ENCODE results near the gene COQ3.

The COQ3 gene

DNA sequence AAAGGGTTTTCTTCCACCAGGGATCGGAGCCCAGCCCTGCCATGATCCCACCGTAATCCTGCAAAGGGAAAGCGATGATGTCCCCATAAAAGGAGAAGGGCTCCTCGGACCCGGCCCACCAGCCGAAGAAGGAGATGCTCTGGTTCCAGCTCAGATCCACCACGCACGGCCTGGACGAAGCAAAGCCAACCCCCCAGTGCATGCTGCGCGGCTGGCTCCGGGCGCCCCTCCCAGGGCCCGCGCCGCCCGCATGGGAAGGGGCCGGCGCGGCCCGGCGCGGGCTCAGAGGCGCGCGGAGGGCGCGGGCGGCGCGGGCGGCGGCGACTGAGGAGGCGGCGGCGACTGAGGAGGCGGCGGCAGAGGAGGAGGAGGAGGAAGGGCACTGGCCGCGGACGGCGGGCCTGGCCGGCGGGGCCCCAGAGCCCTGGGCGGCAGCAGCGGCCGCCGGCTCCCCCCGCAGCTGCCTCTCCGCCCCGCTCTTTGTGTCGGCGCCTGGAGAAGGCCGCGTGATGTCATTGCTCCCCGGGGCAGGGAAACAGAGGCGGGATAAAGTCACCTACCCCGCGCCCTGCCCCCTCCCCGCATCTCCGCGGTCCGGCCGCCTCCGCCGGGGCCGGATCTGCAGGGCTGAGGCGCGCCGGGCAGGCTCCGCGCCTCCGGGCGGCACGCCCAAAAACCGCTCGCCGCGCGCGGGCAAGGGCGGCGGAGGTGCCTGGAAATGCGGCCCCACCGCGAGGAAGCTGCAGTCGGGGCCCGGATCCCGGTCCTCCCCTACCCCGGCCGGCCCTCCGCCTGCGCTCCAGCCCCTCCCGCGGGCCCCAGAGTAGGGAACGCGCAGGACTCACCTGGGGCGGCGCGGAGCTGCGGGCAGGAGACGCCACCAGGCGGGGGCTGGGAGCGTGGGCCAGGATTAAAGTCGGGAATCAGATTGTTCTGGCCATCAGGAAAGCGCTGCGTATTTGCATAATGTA lies 44.5 kb downstream of the COQ3 start, which contains the start of gene FAXC:
TSS of gene FAXC (minus strand) at position 504 of the 971 bp plus-strand sequence. CDS start at position 202, 302 bp downstream.
- DNase-seq (ENCODE audit: low spot score), result peak; percentile 52
- in situ Hi-C loops (cut with MboI; ENCODE audit: low sequenced_read_pairs, unreplicated experiment), result loop anchor here (25.0 kb wide), 1 partner anchor 388 kb away; no protein-coding TSS in a partner anchor
- TF ChIP-seq, protein P1, sequence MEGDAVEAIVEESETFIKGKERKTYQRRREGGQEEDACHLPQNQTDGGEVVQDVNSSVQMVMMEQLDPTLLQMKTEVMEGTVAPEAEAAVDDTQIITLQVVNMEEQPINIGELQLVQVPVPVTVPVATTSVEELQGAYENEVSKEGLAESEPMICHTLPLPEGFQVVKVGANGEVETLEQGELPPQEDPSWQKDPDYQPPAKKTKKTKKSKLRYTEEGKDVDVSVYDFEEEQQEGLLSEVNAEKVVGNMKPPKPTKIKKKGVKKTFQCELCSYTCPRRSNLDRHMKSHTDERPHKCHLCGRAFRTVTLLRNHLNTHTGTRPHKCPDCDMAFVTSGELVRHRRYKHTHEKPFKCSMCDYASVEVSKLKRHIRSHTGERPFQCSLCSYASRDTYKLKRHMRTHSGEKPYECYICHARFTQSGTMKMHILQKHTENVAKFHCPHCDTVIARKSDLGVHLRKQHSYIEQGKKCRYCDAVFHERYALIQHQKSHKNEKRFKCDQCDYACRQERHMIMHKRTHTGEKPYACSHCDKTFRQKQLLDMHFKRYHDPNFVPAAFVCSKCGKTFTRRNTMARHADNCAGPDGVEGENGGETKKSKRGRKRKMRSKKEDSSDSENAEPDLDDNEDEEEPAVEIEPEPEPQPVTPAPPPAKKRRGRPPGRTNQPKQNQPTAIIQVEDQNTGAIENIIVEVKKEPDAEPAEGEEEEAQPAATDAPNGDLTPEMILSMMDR (IDR thresholded peaks at IDR 0.05; ENCODE audit: borderline replicate concordance, control extremely low read depth, extremely low read depth, insufficient read depth, missing control alignments), result no peak

DNA sequence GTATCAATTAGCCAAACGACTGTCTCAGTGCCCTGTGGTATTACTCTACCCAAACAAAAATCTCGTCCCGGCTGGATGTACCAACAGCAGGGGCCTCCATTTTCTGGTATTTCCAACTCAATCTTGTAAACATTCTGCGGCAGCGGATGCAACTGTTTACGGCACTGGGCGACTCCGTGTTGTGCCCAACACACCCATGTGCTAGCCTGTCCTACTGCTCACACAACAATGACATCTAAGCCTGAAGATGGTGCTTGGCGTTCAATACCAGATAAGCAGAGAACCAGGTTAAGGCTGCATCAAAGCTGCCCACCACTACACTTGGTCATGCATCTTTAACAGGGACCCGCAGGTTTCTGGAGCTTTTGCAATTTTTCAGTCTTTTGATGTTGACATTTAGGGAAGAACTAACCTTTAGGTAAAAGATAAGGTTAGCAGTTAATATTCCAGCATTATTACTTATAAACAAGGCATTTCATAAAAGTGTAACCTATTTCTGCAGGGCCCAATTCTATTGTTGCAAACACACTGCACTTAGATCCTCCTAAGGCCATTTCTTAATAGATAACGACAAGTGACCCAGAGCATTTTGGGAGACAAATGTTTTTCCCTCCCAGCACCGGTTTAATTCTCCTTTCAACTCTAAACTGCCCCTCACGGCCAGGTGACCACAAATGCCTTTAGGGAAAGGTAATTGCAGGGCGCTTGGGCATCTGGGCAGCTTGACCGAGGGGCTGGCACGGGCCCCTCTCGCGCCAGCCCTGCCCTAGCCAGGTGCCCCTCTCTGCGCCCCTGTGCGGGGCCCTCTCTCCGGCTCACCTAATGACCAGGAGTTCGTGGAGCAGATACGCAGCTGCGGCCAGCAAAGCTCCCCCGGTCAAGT lies 45.5 kb downstream of the COQ3 start:
- DNase-seq (ENCODE audit: low spot score), result no peak
- TF ChIP-seq, protein P1 (IDR thresholded peaks at IDR 0.05; ENCODE audit: borderline replicate concordance, control extremely low read depth, extremely low read depth, insufficient read depth, missing control alignments), result no peak
- in situ Hi-C loops (cut with MboI; ENCODE audit: low sequenced_read_pairs, unreplicated experiment), result loop anchor here (25.0 kb wide), 1 partner anchor 389 kb away; no protein-coding TSS in a partner anchor

DNA sequence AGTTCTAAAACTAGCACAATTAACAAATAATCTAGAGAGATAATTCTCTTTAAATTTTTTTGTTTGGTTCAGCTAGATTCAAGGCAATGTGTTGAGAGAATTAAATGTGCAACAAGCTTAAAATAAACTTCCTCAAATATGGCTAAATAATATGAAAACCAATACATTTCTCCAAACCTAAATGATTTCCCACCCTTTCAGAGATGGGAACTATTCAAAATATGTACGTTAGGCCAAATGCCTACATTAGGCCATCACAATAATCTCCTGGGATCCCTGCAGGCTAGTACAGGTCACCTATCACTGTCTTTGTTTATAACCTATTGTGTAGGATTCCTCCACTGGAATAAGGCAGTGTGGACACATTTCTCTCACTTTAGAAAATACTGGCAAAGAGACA lies 46.2 kb downstream of the COQ3 start:
- TF ChIP-seq, protein P1 (IDR thresholded peaks at IDR 0.05; ENCODE audit: borderline replicate concordance, control extremely low read depth, extremely low read depth, insufficient read depth, missing control alignments), result no peak
- in situ Hi-C loops (cut with MboI; ENCODE audit: low sequenced_read_pairs, unreplicated experiment), result loop anchor here (25.0 kb wide), 1 partner anchor 389 kb away; no protein-coding TSS in a partner anchor
- DNase-seq (ENCODE audit: low spot score), result no peak

DNA sequence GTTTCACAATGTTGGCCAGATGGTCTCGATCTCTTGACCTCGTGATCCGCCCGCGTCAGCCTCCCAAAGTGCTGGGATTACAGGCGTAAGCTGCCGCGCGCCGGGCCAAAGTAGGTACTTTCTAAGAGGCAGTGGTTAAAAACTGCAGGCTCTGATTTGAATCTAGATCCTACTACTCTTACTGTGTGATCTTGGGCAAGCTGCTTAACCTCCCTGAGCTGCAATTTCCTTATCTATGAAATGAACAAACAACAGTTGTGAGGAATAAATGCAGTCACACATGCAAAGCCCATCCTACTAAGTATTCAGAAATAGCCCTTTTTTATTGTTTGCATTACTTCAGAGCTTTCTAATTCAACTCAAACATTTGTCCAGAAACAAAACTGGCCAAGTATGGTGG lies 47.4 kb downstream of the COQ3 start:
- DNase-seq (ENCODE audit: low spot score), result no peak

DNA sequence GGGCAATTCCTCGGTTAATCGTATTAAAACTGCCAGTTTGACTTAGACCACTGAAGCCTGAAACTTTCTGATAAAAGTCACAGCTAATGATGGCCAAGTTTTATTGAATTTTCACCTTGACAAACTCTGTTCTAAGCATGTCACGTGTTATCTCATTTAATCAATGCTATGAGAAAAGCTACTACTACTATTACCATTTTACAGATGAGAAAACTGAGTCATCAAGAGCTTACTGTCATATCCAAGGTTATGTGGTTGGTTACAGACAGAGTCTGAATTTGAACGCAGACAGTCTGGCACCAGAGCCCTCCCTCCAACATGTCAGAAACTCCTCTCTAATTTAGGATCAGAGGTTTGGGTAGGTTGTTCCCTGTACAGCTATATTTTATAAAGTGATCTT lies 48.8 kb downstream of the COQ3 start:
- TF ChIP-seq, protein P1 (IDR thresholded peaks at IDR 0.05; ENCODE audit: borderline replicate concordance, control extremely low read depth, extremely low read depth, insufficient read depth, missing control alignments), result no peak
- in situ Hi-C loops (cut with MboI; ENCODE audit: low sequenced_read_pairs, unreplicated experiment), result loop anchor here (25.0 kb wide), 1 partner anchor 392 kb away; no protein-coding TSS in a partner anchor
- no peak for DNase-seq (ENCODE audit: low spot score)

More for the DNA sequence above, 47.4 kb downstream of the COQ3 start:
- in situ Hi-C loops (cut with MboI; ENCODE audit: low sequenced_read_pairs, unreplicated experiment), result loop anchor here (25.0 kb wide), 1 partner anchor 391 kb away; no protein-coding TSS in a partner anchor
- TF ChIP-seq, protein P1 (IDR thresholded peaks at IDR 0.05; ENCODE audit: borderline replicate concordance, control extremely low read depth, extremely low read depth, insufficient read depth, missing control alignments), result no peak

DNA sequence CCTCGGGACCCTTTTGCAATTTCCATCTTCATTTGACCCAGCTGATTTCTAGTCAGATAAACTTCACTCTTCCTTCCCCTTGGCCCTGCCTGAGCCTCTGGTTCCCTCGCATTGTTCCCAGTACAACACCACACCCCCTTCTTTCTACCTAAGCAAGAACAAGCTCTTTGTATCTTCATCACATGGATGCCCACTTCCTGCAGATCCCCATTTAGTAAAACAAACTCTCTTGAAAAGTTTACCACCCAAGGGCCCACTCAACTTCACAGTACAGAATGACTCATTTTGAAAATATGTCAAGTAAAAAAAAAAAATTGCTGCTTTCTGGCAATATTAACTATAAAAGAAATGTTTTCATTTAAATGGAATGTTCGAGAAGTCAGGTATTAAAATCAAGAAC lies 49.7 kb downstream of the COQ3 start:
- in situ Hi-C loops (cut with MboI; ENCODE audit: low sequenced_read_pairs, unreplicated experiment), result loop anchor here (25.0 kb wide), 1 partner anchor 393 kb away; no protein-coding TSS in a partner anchor
- TF ChIP-seq, protein P1 (IDR thresholded peaks at IDR 0.05; ENCODE audit: borderline replicate concordance, control extremely low read depth, extremely low read depth, insufficient read depth, missing control alignments), result no peak
- no peak for DNase-seq (ENCODE audit: low spot score)
